ENCODE data around the gene GCH1. TPM values are rescaled to one million over a fixed set of nuclear protein-coding genes. Genes with fewer than 3 reads are reported as not detected.

GCH1 gene
- total and polyA plus RNA-seq, 2 donors from 2014 or later = 9.2 to 12.3 TPM

DNA sequence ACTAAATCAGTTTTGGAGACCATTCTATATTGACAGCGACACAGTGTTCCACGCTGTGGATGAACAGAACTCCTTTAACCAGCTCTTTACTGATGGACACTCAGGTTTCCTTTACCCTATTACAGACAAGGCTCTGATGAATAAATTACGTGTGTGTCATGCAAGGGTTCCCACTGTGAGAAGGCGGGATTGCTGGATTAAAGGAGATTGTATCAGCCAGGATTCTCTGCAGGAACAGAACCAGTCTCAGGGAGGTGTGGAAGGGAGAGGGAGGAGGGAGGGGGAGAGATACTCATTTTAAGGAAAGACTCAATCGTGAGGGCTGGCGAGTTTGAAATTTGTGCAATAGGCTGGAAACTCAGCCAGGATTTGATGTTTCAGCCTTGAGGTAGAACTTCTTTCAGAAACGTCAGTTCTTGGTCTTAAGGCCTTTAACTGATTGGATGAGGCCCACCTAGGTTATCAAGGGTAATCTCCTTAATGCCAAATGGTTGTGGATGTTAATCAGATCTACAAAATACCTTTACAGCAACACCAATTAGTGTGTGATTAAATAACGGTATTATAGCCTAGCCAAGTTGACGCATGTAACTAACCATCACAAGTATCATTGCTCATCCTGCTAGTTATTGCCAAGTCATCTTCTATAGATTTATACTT is 104.0 kb downstream of the GCH1 start:
- Histone ChIP-seq H3K9ac (ENCODE audit: low read length in 3 of 3) (no peak overlapping the region), H3K27me3 (ENCODE audit: control insufficient read depth, insufficient read depth, low read length) (no peaks in the 10 kb centered on the region), H3K4me1 (ENCODE audit: control insufficient read depth in 2 of 3, insufficient read depth in 2 of 3, low read depth in 1 of 3, low read length in 3 of 3) (no peaks in the 10 kb centered on the region), H3K4me3 (ENCODE audit: low read length in 3 of 3) (no peak overlapping the region), H3K9me3 (ENCODE audit: control insufficient read depth in 2 of 3, insufficient read depth in 1 of 3, low read length in 3 of 3) (peaks cover 0 to 5% (median 0%) of the 10 kb centered on the region in 3 donors), H3K36me3 (ENCODE audit: control insufficient read depth in 2 of 3, insufficient read depth in 3 of 3, low read length in 3 of 3) (no peaks in the 10 kb centered on the region), H3K27ac (ENCODE audit: low read depth in 2 of 2, low read length in 2 of 2) (no peak overlapping the region)
- TF ChIP-seq CTCF (IDR thresholded peaks at IDR 0.05; ENCODE audit: borderline replicate concordance, extremely low read depth, insufficient read depth) = no peak
- DNase-seq = no peak
- no peak for FAIRE-seq
- intact Hi-C loops (cut with DNase I) = no loop called here

DNA sequence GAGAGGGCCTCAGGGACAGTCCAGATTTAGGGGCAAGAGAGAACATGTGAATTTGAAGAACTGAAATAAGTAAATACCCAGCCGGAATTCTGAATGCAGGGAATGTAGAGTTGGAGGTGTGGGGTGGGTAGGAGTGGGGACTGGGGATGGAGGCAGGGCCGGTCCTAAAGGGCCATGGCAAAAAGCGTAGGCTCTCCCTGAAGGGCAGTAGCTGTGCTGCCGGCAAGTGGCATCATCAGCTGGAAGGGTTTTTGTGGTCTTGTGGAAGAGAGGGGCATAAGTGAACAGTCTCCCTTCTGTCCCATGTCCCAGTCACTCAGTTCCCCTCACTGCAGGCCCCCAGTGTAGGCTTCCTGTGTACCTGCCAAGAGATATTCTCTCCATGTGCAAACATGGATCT is 104.6 kb downstream of the GCH1 start:
- FAIRE-seq (no peak), DNase-seq (peak in 1 of 5 donors; percentile 13)
- Histone ChIP-seq H3K27me3 (ENCODE audit: control insufficient read depth, insufficient read depth, low read length) (no peaks in the 10 kb centered on the region), H3K9me3 (ENCODE audit: control insufficient read depth in 2 of 3, insufficient read depth in 1 of 3, low read length in 3 of 3) (peaks cover 0 to 5% (median 0%) of the 10 kb centered on the region in 3 donors), H3K4me1 (ENCODE audit: control insufficient read depth in 2 of 3, insufficient read depth in 2 of 3, low read depth in 1 of 3, low read length in 3 of 3) (no peaks in the 10 kb centered on the region), H3K9ac (ENCODE audit: low read length in 3 of 3) (no peak overlapping the region), H3K4me3 (ENCODE audit: low read length in 3 of 3) (no peak overlapping the region), H3K27ac (ENCODE audit: low read depth in 2 of 2, low read length in 2 of 2) (no peak overlapping the region), H3K36me3 (ENCODE audit: control insufficient read depth in 2 of 3, insufficient read depth in 3 of 3, low read length in 3 of 3) (no peaks in the 10 kb centered on the region)
- no peak for TF ChIP-seq CTCF (IDR thresholded peaks at IDR 0.05; ENCODE audit: borderline replicate concordance, extremely low read depth, insufficient read depth)
- intact Hi-C loops (cut with DNase I) = no loop called here

DNA sequence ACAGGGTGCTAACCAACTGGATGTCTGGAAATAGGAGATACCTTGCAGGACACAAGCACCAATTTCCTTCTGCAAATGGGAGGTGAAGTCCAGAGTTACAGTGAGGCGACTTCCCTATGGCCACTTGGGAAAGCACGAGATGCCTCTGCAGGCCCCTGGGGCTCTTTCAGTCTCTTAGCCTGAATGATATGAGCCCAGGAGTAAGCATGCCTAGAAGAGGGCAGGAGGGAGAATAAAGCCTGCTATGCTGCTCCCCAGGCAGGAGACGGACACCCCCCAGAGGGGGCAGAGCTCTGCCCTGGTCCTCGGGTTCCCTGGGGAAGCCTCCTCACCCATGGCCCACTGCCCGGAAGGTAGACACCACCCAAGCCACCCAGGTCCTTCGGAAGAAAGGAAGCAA is 105.1 kb downstream of the GCH1 start:
- Histone ChIP-seq H3K4me1 (ENCODE audit: control insufficient read depth in 2 of 3, insufficient read depth in 2 of 3, low read depth in 1 of 3, low read length in 3 of 3) (no peaks in the 10 kb centered on the region), H3K9me3 (ENCODE audit: control insufficient read depth in 2 of 3, insufficient read depth in 1 of 3, low read length in 3 of 3) (peaks cover 0 to 5% (median 0%) of the 10 kb centered on the region in 3 donors), H3K4me3 (ENCODE audit: low read length in 3 of 3) (no peak overlapping the region), H3K36me3 (ENCODE audit: control insufficient read depth in 2 of 3, insufficient read depth in 3 of 3, low read length in 3 of 3) (no peaks in the 10 kb centered on the region), H3K27me3 (ENCODE audit: control insufficient read depth, insufficient read depth, low read length) (no peaks in the 10 kb centered on the region), H3K9ac (ENCODE audit: low read length in 3 of 3) (no peak overlapping the region), H3K27ac (ENCODE audit: low read depth in 2 of 2, low read length in 2 of 2) (no peak overlapping the region)
- FAIRE-seq (no peak), DNase-seq (peak in 1 of 5 donors; percentile 9)
- TF ChIP-seq CTCF (IDR thresholded peaks at IDR 0.05; ENCODE audit: borderline replicate concordance, extremely low read depth, insufficient read depth) = no peak
- intact Hi-C loops (cut with DNase I) = no loop called here

DNA sequence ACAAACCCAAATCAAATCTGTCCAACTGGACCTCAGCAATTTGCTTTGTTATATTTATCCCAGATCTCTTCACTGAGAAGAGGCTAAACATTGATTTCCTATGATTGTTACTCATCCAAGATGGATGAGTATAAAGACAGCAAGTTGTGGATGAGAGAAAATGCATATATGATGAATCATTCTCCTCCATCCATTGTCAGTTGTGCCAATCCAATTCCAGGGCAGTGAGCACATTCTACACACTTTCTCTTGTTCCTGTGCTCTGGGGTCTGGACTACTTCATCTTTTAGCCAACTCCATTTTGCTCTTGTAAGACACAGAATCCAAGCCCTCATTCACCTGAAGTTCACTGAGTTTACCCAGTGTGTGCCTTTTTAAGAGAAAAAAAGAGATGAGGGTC is 105.7 kb downstream of the GCH1 start:
- Histone ChIP-seq H3K27ac (ENCODE audit: low read depth in 2 of 2, low read length in 2 of 2) (no peak overlapping the region), H3K9me3 (ENCODE audit: control insufficient read depth in 2 of 3, insufficient read depth in 1 of 3, low read length in 3 of 3) (peaks cover 0 to 5% (median 0%) of the 10 kb centered on the region in 3 donors), H3K36me3 (ENCODE audit: control insufficient read depth in 2 of 3, insufficient read depth in 3 of 3, low read length in 3 of 3) (no peaks in the 10 kb centered on the region), H3K4me1 (ENCODE audit: control insufficient read depth in 2 of 3, insufficient read depth in 2 of 3, low read depth in 1 of 3, low read length in 3 of 3) (no peaks in the 10 kb centered on the region), H3K27me3 (ENCODE audit: control insufficient read depth, insufficient read depth, low read length) (no peaks in the 10 kb centered on the region), H3K4me3 (ENCODE audit: low read length in 3 of 3) (no peak overlapping the region), H3K9ac (ENCODE audit: low read length in 3 of 3) (no peak overlapping the region)
- intact Hi-C loops (cut with DNase I) = no loop called here
- DNase-seq (no peak), FAIRE-seq (no peak)
- TF ChIP-seq CTCF (IDR thresholded peaks at IDR 0.05; ENCODE audit: borderline replicate concordance, extremely low read depth, insufficient read depth) = no peak

Measured in kidney (tissue), 14 donors.